ENCODE results near the gene SLC28A2. TPM values are rescaled to one million over a fixed set of nuclear protein-coding genes. Genes with fewer than 3 reads are reported as not detected.
"Not testable (repeated sequence)": the region's sequence is repeated elsewhere in the genome, so short reads cannot be mapped to it uniquely, and the experiment has no call there.

Gene SLC28A2
- polyA plus RNA-seq, 1 donor: 0.13 TPM

DNA sequence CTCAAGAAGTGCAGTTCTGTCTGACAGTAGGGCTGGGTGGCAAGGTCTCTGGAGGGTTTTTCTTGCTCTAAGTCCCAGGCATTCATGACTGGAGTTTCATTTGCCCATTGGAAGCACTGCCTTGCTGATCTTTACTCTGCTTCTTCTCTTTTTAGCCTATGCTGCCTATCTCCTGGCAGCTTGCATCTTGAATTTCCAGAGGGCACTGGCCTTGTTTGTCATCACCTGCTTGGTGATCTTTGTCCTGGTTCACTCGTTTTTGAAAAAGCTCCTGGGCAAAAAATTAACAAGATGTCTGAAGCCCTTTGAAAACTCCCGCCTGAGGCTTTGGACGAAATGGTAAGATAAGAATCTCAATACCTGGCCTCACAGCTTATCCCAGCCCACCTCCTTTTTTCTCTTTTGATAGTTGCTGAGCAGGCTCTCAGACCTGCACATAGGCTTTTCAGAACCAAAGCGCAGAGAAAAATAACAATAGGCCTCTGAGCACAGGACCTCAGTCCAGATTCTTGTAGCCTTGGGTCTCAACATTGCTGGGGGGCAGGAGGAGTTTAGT is 10.9 kb downstream of the SLC28A2 start:
- DNase-seq (ENCODE audit: low read depth): no peak

DNA sequence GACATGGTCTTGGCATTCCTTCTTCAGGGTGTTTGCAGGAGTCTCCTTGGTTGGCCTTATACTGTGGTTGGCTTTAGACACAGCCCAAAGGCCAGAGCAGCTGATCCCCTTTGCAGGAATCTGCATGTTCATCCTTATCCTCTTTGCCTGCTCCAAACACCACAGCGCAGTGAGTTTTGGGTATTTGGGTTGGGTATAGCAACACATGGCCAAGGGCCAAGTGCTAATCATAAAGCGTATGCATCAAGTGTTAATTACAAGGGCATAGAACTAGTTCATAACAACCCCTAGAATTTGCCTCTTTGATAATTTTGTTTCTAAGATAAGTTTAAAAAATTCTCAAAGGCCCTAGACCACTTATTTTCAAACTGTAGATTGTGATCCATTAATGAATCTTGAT is 11.8 kb downstream of the SLC28A2 start:
- no peak for DNase-seq (ENCODE audit: low read depth)

DNA sequence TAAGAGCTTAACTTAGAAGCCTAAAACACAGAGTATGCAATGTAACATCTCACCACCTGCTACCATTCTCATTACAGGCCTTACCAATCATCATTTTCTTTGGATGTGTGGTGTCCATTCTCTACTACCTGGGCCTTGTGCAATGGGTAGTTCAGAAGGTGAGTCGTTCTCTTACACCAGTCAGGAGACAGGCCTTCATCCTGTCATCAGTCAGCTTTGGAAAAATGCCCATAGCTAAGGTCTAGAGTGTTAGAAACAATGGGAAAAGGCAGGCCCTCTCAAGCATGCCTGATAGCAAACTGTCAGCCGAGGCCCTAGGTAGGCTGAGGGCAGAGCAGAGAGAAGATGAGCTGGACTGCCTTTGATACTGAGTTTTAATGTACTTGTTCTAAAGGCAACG is 13.5 kb downstream of the SLC28A2 start:
- DNase-seq (ENCODE audit: low read depth): no peak

DNA sequence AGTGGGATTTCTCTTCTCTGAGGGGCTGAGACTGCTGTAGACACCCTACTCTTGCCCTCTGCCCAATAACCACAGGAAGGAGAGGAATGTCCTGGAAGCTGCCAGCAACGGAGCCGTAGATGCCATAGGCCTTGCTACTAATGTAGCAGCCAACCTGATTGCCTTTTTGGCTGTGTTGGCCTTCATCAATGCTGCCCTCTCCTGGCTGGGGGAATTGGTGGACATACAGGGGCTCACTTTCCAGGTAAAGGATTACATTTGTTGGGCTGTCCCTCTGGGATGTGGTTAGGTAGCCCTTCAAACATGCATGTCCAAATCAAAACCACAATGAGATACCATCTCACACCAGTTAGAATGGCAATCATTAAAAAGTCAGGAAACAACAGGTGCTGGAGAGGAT is 16.1 kb downstream of the SLC28A2 start:
- no peak for DNase-seq (ENCODE audit: low read depth)

GRCh38 chr15:45274636-45275380 is 22.8 kb downstream of the SLC28A2 start:
- no peak for DNase-seq (ENCODE audit: low read depth)

DNA sequence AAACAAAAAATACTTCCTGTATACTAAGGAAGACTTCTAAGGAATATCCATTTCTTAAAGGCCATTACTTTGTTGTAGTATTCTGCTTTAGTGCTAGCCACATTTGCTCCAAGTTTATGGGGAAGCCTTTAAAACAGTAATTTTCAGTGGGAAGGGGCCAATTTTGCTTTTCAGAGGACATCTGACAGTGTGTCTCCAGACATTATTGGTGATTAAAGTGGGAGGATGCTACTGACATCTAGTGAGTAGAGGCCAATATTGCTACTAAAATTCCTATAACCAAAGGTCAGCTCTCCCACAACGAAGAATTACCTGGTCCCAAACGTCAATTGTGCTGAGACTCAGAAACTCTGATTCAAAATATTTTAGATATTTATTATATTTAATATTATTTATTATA is 24.8 kb downstream of the SLC28A2 start:
- DNase-seq (ENCODE audit: low read depth): no peak

DNA sequence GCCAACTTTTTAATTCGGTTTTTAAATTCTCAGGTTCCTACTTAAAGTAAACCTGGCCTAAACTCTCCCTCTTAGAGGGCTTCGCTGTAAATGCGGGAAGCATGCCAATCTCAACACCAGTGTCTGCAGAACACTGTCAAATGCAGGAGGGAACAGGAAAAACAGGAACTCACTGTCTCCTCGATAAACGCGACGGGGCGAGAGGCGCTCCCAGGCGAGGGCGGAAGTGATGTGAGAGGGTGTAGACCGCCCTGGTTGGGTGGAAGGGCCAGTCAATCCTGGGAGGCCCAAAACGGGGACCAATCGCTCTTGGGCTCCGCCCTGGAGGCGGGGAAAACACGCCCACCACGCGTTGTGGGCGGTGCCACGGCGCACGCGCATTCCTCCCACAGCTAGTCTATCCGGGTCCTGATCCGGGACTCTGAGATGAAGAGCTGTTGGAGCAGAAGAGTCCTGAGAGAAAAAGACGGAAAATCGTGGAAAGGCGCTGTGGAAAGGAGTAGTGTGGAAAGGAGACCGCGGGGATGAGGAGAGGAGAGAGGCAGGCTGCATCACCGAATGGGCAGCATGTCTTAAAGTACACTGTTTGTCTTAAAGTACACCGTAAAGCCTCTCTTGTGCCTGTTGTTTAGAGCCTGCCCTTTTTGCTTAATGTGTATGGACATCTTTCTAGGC is 27.1 kb downstream of the SLC28A2 start:
- DNase-seq (ENCODE audit: low read depth): peak; percentile 93

- no peak for DNase-seq (ENCODE audit: low read depth)
Observed at GRCh38 chr15:45285413-45285812, 33.4 kb downstream of the SLC28A2 start.

- no peak for DNase-seq (ENCODE audit: low read depth)
Observed at GRCh38 chr15:45287390-45287956, 35.4 kb downstream of the SLC28A2 start.

DNA sequence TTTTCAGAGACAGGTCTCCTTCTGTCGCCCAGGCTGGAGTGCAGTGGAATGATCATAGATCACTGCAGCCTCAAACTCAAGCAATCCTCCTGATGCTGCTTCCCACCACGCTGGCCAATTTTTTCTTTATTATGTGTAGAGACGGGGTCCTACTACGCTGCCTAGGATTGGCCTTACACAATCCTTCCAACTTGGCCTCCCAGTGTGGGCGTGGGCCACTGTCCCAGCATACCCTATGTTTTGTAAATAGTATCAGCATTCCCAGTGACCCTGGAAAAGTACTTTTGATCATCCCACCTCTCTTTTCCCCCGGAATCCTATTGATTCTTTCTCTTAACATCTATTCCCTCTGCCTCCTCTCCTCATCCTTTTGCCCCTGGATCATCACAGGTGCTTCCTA is 36.9 kb downstream of the SLC28A2 start:
- no peak for DNase-seq (ENCODE audit: low read depth)

DNA sequence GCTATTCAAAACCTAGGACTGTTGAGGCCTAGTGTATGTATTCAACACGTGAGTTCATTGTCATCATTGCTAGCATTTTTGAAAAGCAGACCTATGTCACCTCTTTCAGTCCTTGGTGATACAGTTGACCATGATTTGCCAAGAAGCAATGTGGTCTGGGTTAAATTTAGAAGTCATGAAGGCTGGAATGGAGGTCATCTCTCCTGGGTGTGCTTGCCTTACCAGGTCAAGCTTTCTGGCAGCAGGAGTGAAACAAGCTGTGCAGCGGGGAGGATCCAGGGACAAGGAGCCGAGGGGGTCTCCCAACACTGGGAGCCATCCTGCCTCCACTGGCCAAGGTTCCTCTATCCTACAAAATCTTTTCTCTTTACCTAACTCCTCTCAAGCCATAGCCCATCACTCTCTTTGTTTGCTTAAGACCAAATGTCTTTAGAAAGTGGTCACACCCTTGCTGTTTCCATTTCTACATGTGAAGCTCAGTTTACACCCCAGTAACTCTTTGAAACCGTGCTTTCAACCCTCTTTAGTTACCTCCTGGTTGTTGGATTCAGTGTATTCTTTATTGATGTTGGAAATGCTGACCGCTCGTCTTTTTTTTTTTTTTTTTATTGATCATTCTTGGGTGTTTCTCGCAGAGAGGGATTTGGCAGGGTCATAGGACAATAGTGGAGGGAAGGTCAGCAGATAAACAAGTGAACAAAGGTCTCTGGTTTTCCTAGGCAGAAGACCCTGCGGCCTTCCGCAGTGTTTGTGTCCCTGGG is 40.0 kb downstream of the SLC28A2 start:
- DNase-seq (ENCODE audit: low read depth): no peak

DNA sequence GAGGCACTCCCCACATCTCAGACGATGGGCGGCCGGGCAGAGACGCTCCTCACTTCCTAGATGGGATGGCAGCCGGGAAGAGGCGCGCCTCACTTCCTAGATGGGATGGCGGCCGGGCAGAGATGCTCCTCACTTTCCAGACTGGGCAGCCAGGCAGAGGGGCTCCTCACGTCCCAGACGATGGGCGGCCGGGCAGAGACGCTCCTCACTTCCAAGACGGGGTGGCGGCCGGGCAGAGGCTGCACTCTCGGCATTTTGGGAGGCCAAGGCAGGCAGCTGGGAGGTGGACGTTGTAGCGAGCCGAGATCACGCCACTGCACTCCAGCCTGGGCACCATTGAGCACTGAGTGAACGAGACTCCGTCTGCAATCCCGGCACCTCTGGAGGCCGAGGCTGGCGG is 41.3 kb downstream of the SLC28A2 start:
- DNase-seq (ENCODE audit: low read depth): not testable (repeated sequence)

DNA sequence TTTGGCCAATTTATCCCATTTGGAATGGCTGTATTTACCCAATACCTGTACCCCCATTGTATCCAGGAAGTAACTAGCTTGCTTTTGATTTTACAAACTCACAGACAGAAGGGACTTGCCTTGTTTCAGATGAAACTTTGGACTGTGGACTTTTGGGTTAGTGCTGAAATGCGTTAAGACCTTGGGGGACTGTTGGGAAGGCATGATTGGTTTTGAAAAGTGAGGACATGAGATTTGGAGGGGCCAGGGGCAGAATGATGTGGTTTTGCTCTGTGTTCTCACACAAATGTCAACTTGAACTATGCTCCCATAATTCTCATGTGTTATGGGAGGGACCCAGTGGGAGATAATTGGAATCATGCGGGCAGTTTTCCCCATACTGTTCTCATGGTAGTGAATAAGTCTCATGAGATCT is 46.9 kb downstream of the SLC28A2 start:
- not testable (repeated sequence) for DNase-seq (ENCODE audit: low read depth)

DNA sequence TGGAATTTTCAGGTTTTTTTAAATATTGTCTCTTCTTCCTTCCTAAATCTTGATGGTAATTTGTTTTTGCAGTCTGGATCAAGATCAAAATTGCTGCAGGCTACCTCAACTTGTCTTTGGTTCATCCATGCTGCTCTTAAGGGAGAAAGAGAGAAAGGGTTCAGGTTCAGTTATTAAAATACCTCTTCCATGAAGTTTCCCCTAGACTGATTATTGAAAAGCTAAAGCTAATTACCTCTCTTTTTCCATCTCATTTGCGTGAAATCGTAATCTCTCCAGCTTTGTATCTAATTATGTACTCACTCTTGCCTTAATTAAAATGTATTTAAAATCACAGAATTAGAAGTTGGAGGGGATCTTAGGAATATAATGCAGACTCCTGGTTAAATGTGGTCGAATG is 52.7 kb downstream of the SLC28A2 start:
- DNase-seq (ENCODE audit: low read depth): no peak

DNA sequence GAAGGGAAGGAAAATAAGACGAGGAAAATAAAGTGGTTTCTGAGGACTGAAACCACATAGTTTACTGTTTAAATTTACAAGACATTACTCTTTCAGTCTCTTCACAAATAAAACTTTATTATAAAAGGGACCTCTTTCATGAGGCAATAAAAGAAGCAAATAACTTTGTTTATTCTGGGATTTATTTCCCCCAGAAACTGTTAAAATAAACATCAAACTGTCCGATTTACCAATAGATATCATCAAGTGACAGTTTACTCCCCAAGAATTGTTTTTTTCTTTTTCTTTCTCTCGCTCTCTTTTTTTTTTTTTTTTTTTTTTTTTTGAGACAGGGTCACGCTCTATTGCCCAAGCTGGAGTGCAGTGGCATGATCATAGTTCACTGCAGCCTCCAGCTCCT is 54.1 kb downstream of the SLC28A2 start:
- no peak for DNase-seq (ENCODE audit: low read depth)

DNA sequence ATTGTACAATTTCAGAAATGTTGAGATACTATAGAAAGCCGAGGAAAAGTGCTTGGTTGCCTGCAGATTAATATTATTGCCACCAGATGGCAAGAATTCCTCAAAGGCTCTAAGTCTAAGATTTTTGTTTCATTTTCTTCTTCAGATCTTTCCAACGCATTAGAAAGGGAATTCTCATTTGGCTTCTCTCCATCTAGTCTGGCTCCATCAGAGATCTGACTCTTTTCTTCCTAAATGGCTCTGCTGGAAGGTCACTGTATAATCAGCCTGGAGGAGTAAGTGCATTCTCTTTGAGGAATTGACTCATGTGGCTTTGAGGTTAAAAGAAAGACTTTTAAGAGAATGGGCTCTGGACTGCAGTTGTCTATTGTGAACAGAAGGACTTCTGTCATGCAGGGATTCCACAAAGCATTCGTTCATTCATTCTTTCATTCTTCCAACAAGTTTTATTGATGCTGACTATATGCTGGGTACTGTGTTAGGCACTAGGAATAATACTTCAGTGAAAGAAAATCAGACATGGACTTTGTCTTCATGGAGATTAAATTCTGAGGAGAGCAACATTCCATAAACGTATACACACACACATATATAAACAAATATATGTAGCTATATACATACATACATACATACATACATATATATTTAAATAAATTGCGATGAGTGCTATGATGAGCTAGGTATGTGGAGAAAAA is 55.3 kb downstream of the SLC28A2 start:
- no peak for DNase-seq (ENCODE audit: low read depth)

DNA sequence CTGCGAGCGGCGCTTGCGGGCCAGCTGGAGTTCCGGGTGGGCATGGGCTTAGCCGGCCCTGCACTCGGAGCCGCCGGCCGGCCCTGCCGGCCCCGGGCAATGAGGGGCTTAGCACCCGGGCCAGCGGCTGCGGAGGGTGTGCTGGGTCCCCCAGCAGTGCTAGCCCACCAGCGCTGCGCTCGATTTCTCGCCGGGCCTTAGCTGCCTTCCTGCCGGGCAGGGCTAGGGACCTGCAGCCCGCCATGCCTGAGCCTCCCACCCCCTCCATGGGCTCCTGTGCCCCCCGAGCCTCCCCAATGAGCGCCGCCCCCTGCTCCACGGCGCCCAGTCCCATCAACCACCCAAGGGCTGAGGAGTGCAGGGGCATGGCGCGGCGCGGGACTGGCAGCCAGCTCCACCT is 62.1 kb downstream of the SLC28A2 start:
- DNase-seq (ENCODE audit: low read depth): not testable (repeated sequence)

- DNase-seq (ENCODE audit: low read depth): no peak
Observed at GRCh38 chr15:45314960-45315359, 62.9 kb downstream of the SLC28A2 start.

- no peak for DNase-seq (ENCODE audit: low read depth)
Observed at GRCh38 chr15:45319472-45320214, 67.6 kb downstream of the SLC28A2 start.

GRCh38 chr15:45320581-45321205 is 68.7 kb downstream of the SLC28A2 start:
- no peak for DNase-seq (ENCODE audit: low read depth)
